ENCODE data around the gene DALRD3. TPM values are rescaled to one million over a fixed set of nuclear protein-coding genes. Genes with fewer than 3 reads are reported as not detected.

DALRD3 gene
- total RNA-seq, 1 experiment from 2014 or later = 42.7 TPM

GRCh38 chr3:49054344-49054862 lies 36.0 kb upstream of the DALRD3 start:
- CTCF ChIA-PET = no interaction called here
- Mint-ChIP-seq H3K4me3 (ENCODE audit: unreplicated experiment) (no peak overlapping the region), H3K4me1 (ENCODE audit: insufficient read depth, unreplicated experiment) (peaks cover 14% of the 10 kb centered on the region), H3K27me3 (ENCODE audit: insufficient read depth, unreplicated experiment) (no peaks in the 10 kb centered on the region), H3K27ac (ENCODE audit: low read depth, unreplicated experiment) (no peak overlapping the region), H3K36me3 (ENCODE audit: insufficient read depth, unreplicated experiment) (peaks cover 80% of the 10 kb centered on the region), H3K9me3 (ENCODE audit: unreplicated experiment) (no peaks in the 10 kb centered on the region)
- POLR2A ChIA-PET = no interaction called here
- DNase-seq (ENCODE audit: unreplicated experiment) = no peak
- intact Hi-C loops (cut with micrococcal nuclease) = no loop called here
- BruUV-seq (replicated peaks) = no TSS peak
- no peak for TF ChIP-seq CTCF (IDR thresholded peaks at IDR 0.05; ENCODE audit: unreplicated experiment)

- peaks cover 75% of the 10 kb centered on the region for H3K36me3 Mint-ChIP-seq (ENCODE audit: insufficient read depth, unreplicated experiment)
- POLR2A ChIA-PET = no interaction called here
Measured at GRCh38 chr3:49053543-49053942, 35.2 kb upstream of the DALRD3 start.

GRCh38 chr3:49035281-49035680 lies 16.9 kb upstream of the DALRD3 start:
- intact Hi-C loops (cut with micrococcal nuclease) = no loop called here
- Mint-ChIP-seq H3K27ac (ENCODE audit: low read depth, unreplicated experiment) (no peak overlapping the region), H3K9me3 (ENCODE audit: unreplicated experiment) (no peaks in the 10 kb centered on the region), H3K4me1 (ENCODE audit: insufficient read depth, unreplicated experiment) (peaks cover 7% of the 10 kb centered on the region), H3K4me3 (ENCODE audit: unreplicated experiment) (no peak overlapping the region), H3K27me3 (ENCODE audit: insufficient read depth, unreplicated experiment) (no peaks in the 10 kb centered on the region), H3K36me3 (ENCODE audit: insufficient read depth, unreplicated experiment) (peaks cover 77% of the 10 kb centered on the region)
- TF ChIP-seq CTCF (IDR thresholded peaks at IDR 0.05; ENCODE audit: unreplicated experiment) = no peak
- ChIA-PET CTCF (interaction anchor here (0.6 to 1.5 kb wide), 2 partner anchors 31 to 180 kb away, joined by 3 to 6 read pairs; no protein-coding TSS in a partner anchor), POLR2A (interaction anchor here (0.6 kb wide), 1 partner anchor 73 kb away, joined by 3 read pairs; no protein-coding TSS in a partner anchor)
- BruUV-seq (replicated peaks) = no TSS peak
- no peak for DNase-seq (ENCODE audit: unreplicated experiment)

More at GRCh38 chr3:49053543-49053942, 35.2 kb upstream of the DALRD3 start:
- intact Hi-C loops (cut with micrococcal nuclease) = no loop called here
- no TSS peak for BruUV-seq (replicated peaks)
- Mint-ChIP-seq H3K4me3 (ENCODE audit: unreplicated experiment) (no peak overlapping the region), H3K27me3 (ENCODE audit: insufficient read depth, unreplicated experiment) (no peaks in the 10 kb centered on the region), H3K9me3 (ENCODE audit: unreplicated experiment) (no peaks in the 10 kb centered on the region), H3K4me1 (ENCODE audit: insufficient read depth, unreplicated experiment) (peaks cover 14% of the 10 kb centered on the region), H3K27ac (ENCODE audit: low read depth, unreplicated experiment) (no peak overlapping the region)
- TF ChIP-seq CTCF (IDR thresholded peaks at IDR 0.05; ENCODE audit: unreplicated experiment) = no peak
- no peak for DNase-seq (ENCODE audit: unreplicated experiment)
- CTCF ChIA-PET = no interaction called here

GRCh38 chr3:49034650-49035049 lies 16.3 kb upstream of the DALRD3 start:
- Mint-ChIP-seq H3K4me1 (ENCODE audit: insufficient read depth, unreplicated experiment) (peaks cover 8% of the 10 kb centered on the region), H3K27ac (ENCODE audit: low read depth, unreplicated experiment) (no peak overlapping the region), H3K27me3 (ENCODE audit: insufficient read depth, unreplicated experiment) (no peaks in the 10 kb centered on the region), H3K4me3 (ENCODE audit: unreplicated experiment) (no peak overlapping the region), H3K9me3 (ENCODE audit: unreplicated experiment) (no peaks in the 10 kb centered on the region), H3K36me3 (ENCODE audit: insufficient read depth, unreplicated experiment) (peaks cover 77% of the 10 kb centered on the region)
- CTCF ChIA-PET = interaction anchor here (0.6 to 1.5 kb wide), 3 partner anchors 32 to 181 kb away, joined by 3 to 6 read pairs (median 3); no protein-coding TSS in a partner anchor
- intact Hi-C loops (cut with micrococcal nuclease) = no loop called here
- BruUV-seq (replicated peaks) = no TSS peak
- no peak for TF ChIP-seq CTCF (IDR thresholded peaks at IDR 0.05; ENCODE audit: unreplicated experiment)
- DNase-seq (ENCODE audit: unreplicated experiment) = no peak
- POLR2A ChIA-PET = interaction anchor here (0.6 to 1.1 kb wide), 3 partner anchors 13 to 73 kb away, joined by 3 read pairs; partner anchors contain the start of gene NDUFAF3
